Right renal pelvis (tissue), 4 donors: Measurements from ENCODE around the gene GPX5. TPM values are rescaled to one million over a fixed set of nuclear protein-coding genes. Genes with fewer than 3 reads are reported as not detected.

ENCODE experiments used
- DNase-seq, 4 donors: peaks; one replicate each; pipeline ENCODE4 v3.0.0-alpha.2; 2013; ENCODE audit warnings: low read depth in 4 of 4, low spot score in 3 of 4, missing footprints in 1 of 4
- polyA plus RNA-seq, 4 donors: library from polyadenylated mRNA; unstranded; fragments of 120-200 nt; gene quantifications; one replicate each; pipeline ENCODE4 v1.2.1, GENCODE V29; 2013; ENCODE audit not compliant: insufficient read length in 4 of 4

GPX5 gene
- polyA plus RNA-seq, 4 donors = not detected

- no peak for DNase-seq
These were observed 27.8 kb downstream of the GPX5 start for GRCh38 chr6:28553384-28553985.

GRCh38 chr6:28553986-28554881 lies 28.6 kb downstream of the GPX5 start:
- DNase-seq = no peak

DNA sequence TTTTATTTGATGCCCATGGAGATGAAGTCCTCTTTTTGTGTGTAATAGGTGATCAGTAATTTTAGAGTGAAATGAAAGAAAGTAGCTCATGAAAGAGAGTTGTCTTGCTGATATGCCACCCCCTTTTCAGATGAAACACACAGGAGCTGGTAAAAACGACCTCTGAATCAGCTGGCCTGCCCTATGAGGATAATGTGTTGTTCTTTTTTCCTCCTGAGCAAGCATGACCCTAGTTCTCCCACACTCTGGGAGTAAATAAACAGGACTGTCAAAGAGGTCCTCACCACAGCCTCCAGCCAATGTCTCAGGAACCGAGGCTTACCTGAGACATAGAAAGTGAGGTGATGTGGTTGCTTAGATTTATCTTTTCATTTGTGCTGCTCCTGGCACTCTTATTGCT lies 29.5 kb downstream of the GPX5 start:
- no peak for DNase-seq

GRCh38 chr6:28558629-28559028 lies 32.9 kb downstream of the GPX5 start:
- DNase-seq = no peak

DNA sequence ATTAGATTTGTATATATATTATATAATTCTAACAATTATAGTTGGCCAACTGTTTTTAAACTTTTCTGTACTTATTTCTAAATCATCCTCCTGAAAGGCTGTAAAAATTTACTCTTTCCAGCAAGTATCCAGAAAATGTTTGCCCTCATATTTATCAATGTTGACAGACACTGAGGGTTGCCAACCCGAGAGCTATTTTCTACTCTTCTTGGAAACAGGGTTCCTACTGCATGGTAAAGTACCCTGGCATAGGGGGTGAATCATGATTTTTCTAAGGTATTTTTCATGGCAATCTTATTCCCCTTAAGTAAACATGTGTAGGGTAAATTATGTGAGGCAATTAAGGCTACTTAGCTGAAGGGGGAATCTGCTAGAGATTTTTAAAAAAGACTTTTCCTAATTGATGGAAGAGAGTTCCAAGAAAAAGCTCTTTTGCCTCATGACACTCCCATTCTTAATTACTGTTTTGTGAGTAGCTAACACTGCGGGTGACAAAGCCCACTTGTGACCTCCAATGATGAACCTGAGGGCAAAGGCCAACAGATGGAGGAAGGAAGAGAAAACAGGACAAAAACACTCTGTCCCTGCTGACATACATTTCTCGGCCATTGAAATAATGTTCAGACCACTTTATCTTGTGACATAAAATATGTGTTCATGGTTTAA lies 37.9 kb downstream of the GPX5 start:
- DNase-seq = no peak

DNA sequence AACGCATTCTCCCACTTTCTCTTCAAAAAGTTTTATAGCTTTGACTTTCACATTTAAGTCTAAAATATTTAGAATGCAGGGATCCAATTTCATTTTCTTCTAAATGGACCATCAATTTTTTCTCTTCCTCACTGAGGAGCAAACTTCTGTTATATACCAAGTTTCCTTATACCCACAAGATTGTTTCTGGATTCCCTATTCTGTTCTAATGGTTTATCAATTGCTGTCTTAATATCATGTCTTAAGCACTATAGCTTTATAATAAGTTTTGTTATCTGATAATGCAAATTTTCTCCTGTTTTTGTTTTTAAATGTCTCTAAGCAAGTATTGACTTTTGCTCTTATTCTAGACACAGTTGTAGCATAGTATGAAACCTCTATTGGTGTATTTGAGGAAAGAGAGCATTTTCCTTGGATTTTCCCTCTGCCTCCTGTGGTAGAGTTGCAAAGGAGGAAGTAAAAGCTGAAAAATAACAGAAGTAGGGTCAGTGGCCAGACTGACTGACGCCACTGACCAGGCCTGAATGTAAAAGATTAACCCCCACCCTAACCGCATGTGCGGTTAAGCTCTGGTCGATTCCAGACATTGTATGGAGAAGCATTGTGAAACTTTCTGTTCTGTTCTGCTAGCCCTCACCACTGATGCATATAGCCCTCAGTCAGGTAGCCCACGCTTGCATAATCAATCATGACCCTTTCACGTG lies 40.3 kb downstream of the GPX5 start:
- no peak for DNase-seq

DNA sequence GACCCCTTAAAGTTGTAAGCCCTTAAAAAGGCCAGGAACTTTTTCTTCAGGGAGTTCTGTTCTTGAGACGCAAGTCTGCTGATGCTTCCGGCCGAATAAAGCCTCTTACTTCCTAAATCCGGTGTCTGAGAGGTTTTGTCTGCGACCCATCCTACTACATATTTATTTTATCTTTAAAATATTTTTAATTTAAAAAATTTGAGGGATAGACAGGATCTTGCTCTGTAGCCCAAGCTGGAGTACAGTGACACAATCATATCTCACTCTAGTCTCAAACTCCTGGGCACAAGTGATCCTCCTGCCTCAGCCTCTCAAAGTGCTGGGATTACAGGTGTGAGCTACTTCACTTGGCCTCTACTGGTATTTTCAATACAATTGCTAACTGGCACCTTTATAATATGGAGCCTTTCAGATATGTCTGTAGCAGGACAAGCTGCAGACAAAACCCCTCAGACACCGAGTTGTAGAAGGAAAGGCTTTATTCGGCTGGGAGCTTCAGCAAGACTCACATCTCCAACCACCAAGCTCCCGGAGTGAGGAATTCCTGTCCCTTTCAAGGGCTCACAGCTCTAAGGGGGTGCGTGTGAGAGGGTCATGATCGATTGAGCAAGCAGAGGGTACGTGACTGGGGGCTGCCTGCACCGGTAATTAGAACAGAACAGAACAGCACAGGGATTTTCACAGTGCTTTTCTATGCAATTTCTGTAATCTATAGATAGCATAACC lies 41.0 kb downstream of the GPX5 start:
- no peak for DNase-seq

GRCh38 chr6:28567506-28567905 lies 41.8 kb downstream of the GPX5 start:
- DNase-seq = no peak

DNA sequence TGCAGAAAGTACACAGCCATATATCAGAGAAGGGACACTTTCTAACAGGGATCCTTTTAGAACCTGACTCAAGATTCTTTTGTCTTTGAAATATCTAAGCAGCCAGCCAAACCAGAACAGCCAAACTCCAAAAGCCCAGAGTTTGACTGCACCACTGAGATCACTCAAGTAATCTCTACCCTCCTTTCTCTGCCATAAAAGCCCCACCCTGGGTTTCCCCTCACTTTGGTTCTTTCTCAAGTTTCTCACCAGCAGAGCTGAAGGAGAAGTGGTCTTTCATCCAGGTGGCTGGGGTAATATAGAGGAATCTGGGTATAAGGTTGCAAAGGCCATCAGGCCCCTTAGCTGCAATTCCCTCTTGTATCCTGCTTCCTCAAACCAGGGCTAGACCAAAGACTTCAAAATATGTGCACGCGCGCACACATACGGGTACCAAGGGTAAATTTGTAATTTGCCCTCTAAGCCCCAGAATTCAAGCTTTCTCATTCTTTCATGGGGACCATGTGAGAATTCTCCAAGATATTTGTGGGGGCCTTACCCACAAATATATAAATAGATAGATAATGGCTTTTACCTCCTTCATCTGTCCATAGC lies 42.9 kb downstream of the GPX5 start:
- no peak for DNase-seq

DNA sequence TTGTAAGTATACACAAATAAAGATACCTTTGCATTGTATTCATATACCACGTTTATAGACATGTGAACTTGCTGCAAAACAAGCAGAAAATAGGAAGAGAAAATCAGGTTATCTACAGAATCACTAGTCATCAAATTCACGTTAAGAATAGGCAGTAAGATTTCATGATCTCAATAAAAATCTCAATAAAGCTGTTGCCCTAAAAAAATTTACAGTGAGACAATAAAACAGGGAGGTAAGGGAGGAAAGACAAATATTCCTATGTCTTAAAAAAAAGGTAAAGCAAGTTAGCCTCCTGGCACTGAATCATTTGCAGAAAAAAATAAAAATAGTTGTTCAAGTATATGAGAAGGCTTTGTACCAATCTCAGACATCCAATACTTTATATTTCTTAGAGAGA lies 44.1 kb downstream of the GPX5 start:
- no peak for DNase-seq

DNA sequence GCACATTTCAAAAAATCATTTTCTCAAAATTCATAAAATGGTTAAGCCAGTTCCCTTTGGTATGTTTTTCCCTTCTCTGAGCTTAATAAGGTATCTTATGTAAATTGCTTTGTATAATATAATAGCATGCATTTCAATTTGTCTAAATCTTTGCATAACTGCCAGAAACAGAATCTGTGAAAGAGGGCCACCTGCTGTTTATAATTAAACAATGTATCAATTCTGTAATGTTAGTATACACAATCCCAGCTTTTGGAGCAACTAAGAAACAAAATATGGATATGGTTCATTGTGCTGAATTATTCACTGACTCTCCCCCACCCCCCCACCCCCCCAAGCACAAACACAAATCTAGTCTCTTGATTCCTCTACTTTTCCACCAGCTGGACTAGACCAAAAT lies 54.8 kb downstream of the GPX5 start:
- DNase-seq = no peak

DNA sequence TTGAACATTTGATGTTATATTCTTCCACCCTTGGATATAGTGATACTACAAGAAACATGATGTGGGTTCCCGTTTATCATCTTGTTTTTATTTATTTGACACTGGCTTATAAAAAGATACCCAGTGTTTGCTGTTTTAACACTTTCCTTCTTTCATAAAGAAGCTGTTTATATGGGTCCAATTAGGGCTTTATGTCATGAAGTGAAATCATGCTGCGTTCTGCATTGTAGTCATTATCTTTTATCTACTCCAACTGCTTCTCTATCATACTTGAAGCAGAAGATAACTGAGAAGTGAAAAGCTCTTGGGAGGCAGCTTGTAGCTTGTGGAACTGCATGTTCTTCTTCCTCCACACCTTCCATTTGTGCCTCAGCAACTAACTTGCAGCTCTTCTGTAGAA lies 57.8 kb downstream of the GPX5 start:
- DNase-seq = no peak

Other genes with a start within 250 kb of the GPX5 start
- gene PGBD1, start 244.3 kb upstream of the GPX5 start, polyA plus RNA-seq = 10 to 100 TPM in 2 of 4 donors, 1 to 10 TPM in 2; 9.4 to 11.8 (median 9.9) TPM
- gene ZSCAN31, start 189.7 kb upstream of the GPX5 start, polyA plus RNA-seq = 10 to 100 TPM in 2 of 4 donors, 1 to 10 TPM in 2; 8.4 to 11.2 (median 9.5) TPM
- gene ZKSCAN3, start 175.9 kb upstream of the GPX5 start, polyA plus RNA-seq = 10 to 100 TPM in 2 of 4 donors, 1 to 10 TPM in 2; 8.1 to 11.7 (median 10.2) TPM
- gene ZSCAN12, start 126.1 kb upstream of the GPX5 start, polyA plus RNA-seq = 10 to 100 TPM; 14.5 to 16.7 (median 15.0) TPM
- gene ZSCAN23, start 82.4 kb upstream of the GPX5 start, polyA plus RNA-seq = 10 to 100 TPM; 12.2 to 16.4 (median 13.9) TPM
- not detected for gene GPX6, start 10.1 kb upstream of the GPX5 start, polyA plus RNA-seq